ENCODE data around the gene GSTO2.
A peak's percentile ranks its signal among the peaks of the same experiment; 100 is the strongest.

GSTO2 gene

DNA sequence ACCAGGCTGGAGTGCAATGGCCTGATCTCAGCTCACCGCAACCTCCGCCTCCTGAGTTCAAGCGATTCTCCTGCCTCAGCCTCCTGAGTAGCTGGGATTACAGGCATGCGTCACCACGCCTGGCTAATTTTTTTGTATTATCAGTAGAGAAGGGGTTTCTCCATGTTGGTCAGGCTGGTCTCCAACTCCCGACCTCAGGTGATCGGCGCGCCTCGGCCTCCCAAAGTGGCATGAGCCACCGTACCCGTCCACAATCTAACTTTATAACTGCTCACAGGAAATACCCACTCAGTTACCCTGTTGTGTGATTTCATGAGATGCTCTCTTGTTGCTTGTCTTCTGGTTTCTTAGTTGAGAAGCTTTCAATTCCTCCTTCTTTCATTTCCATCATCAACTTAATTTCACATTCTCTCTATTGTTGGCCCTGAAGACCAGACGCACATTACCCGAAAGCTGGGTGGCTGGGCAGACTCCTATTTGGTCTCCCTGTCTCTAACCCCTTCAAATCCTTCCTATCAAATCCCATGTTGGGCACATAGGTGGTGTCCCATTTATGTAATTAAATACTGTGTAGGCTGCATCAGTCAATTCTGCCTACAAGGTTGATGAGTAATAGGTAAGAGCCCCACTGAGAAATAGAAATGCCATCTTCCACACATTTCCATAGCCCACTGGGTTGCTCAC, 1.1 kb upstream of the GSTO2 start:
- no peaks in the 10 kb centered on the region for H3K9me3 ChIP-seq (ENCODE audit: control insufficient read depth, insufficient read depth, low read length)
- peak overlapping the region; percentile 81 for H3K4me3 ChIP-seq (ENCODE audit: low read length)
- peaks cover 17% of the 10 kb centered on the region for H3K4me1 ChIP-seq (ENCODE audit: control insufficient read depth, low read length)
- TF ChIP-seq EZH2phosphoT487 (IDR thresholded peaks at IDR 0.05; ENCODE audit: borderline replicate concordance, low read length) (no peak), CTCF (IDR thresholded peaks at IDR 0.05; ENCODE audit: low read depth, low read length, poor library complexity, severe bottlenecking) (no peak)
- H3K79me2 ChIP-seq (ENCODE audit: control insufficient read depth, low read length) = peaks cover 54% of the 10 kb centered on the region
- H3K4me2 ChIP-seq (ENCODE audit: low read length) = peak overlapping the region; percentile 64
- H3K27ac ChIP-seq (ENCODE audit: low read depth, low read length) = peak overlapping the region; percentile 34; the same call in 1 of the 2 replicates
- peaks cover 16% of the 10 kb centered on the region for H3F3A ChIP-seq (ENCODE audit: control insufficient read depth, insufficient read depth)
- no peaks in the 10 kb centered on the region for H3K27me3 ChIP-seq (ENCODE audit: control insufficient read depth, low read length)
- H3K36me3 ChIP-seq (ENCODE audit: control insufficient read depth, low read length) = peaks cover 58% of the 10 kb centered on the region
- H4K20me1 ChIP-seq (ENCODE audit: control insufficient read depth, insufficient read depth, low read depth, low read length) = no peaks in the 10 kb centered on the region
- H3K9me2 ChIP-seq (replicated peaks; ENCODE audit: control insufficient read depth, low read length) = no peaks in the 10 kb centered on the region

- peaks cover 52% of the 10 kb centered on the region for H3K79me2 ChIP-seq (ENCODE audit: control insufficient read depth, low read length)
Measured at GRCh38 chr10:104268405-104268712, 625 bp upstream of the GSTO2 start.

DNA sequence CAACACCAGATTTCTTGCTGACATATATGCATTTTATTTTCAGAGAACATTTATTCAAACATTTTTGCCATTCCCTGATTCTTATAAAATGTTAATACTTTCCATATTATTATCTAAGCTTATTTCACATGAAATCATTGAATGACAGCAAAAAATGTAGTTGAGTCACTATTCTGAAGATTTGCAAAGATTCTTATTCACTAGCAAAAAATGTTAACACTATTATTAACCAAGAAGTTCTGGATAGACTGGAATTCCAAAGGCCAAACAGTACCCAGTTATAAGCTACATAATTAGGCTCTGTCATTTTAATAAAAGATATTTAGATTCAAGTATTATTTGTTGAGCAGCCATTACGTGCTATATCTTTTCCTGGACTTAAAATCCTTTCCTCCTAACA, 4.3 kb downstream of the GSTO2 start:
- no peaks in the 10 kb centered on the region for H3K9me2 ChIP-seq (replicated peaks; ENCODE audit: control insufficient read depth, low read length)
- no peak for TF ChIP-seq CTCF (IDR thresholded peaks at IDR 0.05; ENCODE audit: low read depth, low read length, poor library complexity, severe bottlenecking)
- no peak for TF ChIP-seq EZH2phosphoT487 (IDR thresholded peaks at IDR 0.05; ENCODE audit: borderline replicate concordance, low read length)
- H3K27ac ChIP-seq (ENCODE audit: low read depth, low read length) = no peak overlapping the region
- no peak overlapping the region for H3K4me2 ChIP-seq (ENCODE audit: low read length)
- no peaks in the 10 kb centered on the region for H3K9me3 ChIP-seq (ENCODE audit: control insufficient read depth, insufficient read depth, low read length)
- H3K27me3 ChIP-seq (ENCODE audit: control insufficient read depth, low read length) = peaks cover 13% of the 10 kb centered on the region
- H3F3A ChIP-seq (ENCODE audit: control insufficient read depth, insufficient read depth) = peaks cover 5% of the 10 kb centered on the region
- peaks cover 10% of the 10 kb centered on the region for H3K4me1 ChIP-seq (ENCODE audit: control insufficient read depth, low read length)
- H4K20me1 ChIP-seq (ENCODE audit: control insufficient read depth, insufficient read depth, low read depth, low read length) = no peaks in the 10 kb centered on the region
- H3K36me3 ChIP-seq (ENCODE audit: control insufficient read depth, low read length) = peaks cover 4% of the 10 kb centered on the region
- H3K4me3 ChIP-seq (ENCODE audit: low read length) = no peak overlapping the region
- peaks cover 4% of the 10 kb centered on the region for H3K79me2 ChIP-seq (ENCODE audit: control insufficient read depth, low read length)

More at GRCh38 chr10:104268405-104268712, 625 bp upstream of the GSTO2 start:
- no peaks in the 10 kb centered on the region for H4K20me1 ChIP-seq (ENCODE audit: control insufficient read depth, insufficient read depth, low read depth, low read length)
- peaks cover 53% of the 10 kb centered on the region for H3K36me3 ChIP-seq (ENCODE audit: control insufficient read depth, low read length)
- H3K27me3 ChIP-seq (ENCODE audit: control insufficient read depth, low read length) = no peaks in the 10 kb centered on the region
- H3K4me3 ChIP-seq (ENCODE audit: low read length) = peak overlapping the region; percentile 81
- peaks cover 17% of the 10 kb centered on the region for H3K4me1 ChIP-seq (ENCODE audit: control insufficient read depth, low read length)
- peak overlapping the region; percentile 64 for H3K4me2 ChIP-seq (ENCODE audit: low read length)
- peaks cover 15% of the 10 kb centered on the region for H3F3A ChIP-seq (ENCODE audit: control insufficient read depth, insufficient read depth)
- TF ChIP-seq EZH2phosphoT487 (IDR thresholded peaks at IDR 0.05; ENCODE audit: borderline replicate concordance, low read length) = no peak
- no peak for TF ChIP-seq CTCF (IDR thresholded peaks at IDR 0.05; ENCODE audit: low read depth, low read length, poor library complexity, severe bottlenecking)
- H3K9me2 ChIP-seq (replicated peaks; ENCODE audit: control insufficient read depth, low read length) = no peaks in the 10 kb centered on the region
- no peaks in the 10 kb centered on the region for H3K9me3 ChIP-seq (ENCODE audit: control insufficient read depth, insufficient read depth, low read length)
- peak overlapping the region; percentile 34; the same call in 1 of the 2 replicates for H3K27ac ChIP-seq (ENCODE audit: low read depth, low read length)

Data from DOHH2 (cell line).